HFF-Myc (cell line): ENCODE measurements around the gene DNM2.
"Not testable (repeated sequence)": the region's sequence is repeated elsewhere in the genome, so short reads cannot be mapped to it uniquely, and the experiment has no call there.

Source experiments
- DNase-seq: peaks from one replicate; pipeline ENCODE4 v3.0.0-alpha.2; 2011; ENCODE audit warnings: low read depth; ENCODE audit errors: extremely low read depth
- H3K4me3 ChIP-seq: replicated peaks from 2 replicates; pipeline ENCODE4 v1.5.1; 2011; ENCODE audit warnings: low read depth, mild to moderate bottlenecking, control low read depth, low read length
- TF ChIP-seq, protein P1 (sequence below): IDR thresholded peaks from 2 replicates; pipeline ENCODE4 v1.5.1; 2012; ENCODE audit warnings: mild to moderate bottlenecking, low read depth, low read length, control low read depth; ENCODE audit errors: missing control alignments

Gene DNM2

DNA sequence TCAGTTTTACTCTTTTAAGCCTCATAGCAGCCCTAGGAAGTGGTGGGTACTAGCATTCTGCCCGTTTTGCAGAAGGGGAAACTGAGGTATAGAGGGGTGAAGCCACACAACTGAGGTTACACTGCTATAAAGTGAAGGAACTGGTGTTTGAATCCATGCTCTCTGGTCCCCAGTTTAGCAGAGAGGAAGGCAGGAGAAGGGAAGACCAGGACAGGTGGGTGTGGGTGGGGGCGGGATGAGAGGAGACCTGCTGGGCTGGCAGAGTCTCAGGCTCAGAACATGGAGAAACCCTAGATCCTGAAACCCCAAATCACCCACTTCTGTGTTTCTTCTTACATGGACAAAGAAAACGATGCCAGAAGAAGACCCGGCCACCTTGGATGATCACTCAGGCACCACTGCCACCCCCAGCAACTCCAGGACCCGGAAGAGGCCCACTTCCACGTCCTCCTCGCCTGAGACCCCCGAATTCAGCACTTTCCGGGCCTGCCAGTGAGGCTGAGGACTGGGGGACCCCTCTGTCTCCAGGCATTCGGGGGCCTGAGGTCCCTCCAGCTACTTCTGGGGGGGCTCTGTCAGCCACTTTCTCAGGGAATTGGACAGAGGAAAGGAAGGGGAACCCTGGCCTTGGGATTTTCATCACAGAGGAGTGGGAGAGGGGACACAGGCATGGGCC is 151.1 kb downstream of the DNM2 start:
- no peak overlapping the region for H3K4me3 ChIP-seq
- TF ChIP-seq, protein P1, sequence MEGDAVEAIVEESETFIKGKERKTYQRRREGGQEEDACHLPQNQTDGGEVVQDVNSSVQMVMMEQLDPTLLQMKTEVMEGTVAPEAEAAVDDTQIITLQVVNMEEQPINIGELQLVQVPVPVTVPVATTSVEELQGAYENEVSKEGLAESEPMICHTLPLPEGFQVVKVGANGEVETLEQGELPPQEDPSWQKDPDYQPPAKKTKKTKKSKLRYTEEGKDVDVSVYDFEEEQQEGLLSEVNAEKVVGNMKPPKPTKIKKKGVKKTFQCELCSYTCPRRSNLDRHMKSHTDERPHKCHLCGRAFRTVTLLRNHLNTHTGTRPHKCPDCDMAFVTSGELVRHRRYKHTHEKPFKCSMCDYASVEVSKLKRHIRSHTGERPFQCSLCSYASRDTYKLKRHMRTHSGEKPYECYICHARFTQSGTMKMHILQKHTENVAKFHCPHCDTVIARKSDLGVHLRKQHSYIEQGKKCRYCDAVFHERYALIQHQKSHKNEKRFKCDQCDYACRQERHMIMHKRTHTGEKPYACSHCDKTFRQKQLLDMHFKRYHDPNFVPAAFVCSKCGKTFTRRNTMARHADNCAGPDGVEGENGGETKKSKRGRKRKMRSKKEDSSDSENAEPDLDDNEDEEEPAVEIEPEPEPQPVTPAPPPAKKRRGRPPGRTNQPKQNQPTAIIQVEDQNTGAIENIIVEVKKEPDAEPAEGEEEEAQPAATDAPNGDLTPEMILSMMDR: no peak
- DNase-seq: no peak

DNA sequence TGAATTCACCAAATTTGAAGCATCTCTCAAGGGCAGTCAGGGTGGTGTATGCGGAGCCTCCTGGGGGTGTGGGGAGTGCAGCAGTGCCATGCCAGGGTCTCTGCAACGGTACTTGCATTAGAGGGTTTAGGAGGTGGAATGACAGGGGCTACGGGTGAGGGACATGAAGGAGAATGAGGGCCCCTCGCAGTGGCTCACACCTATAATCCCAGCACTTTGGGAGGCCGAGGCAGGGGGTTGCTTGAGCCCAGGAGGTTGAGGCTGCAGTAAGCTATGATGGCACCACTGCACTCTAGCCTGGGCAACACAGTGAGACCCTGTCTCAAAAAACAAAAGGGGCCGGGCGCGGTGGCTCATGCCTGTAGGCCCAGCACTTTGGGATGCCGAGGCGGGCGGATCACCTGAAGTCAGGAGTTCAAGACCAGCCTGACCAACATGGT is 152.0 kb downstream of the DNM2 start:
- not testable (repeated sequence) for DNase-seq, H3K4me3 ChIP-seq

DNA sequence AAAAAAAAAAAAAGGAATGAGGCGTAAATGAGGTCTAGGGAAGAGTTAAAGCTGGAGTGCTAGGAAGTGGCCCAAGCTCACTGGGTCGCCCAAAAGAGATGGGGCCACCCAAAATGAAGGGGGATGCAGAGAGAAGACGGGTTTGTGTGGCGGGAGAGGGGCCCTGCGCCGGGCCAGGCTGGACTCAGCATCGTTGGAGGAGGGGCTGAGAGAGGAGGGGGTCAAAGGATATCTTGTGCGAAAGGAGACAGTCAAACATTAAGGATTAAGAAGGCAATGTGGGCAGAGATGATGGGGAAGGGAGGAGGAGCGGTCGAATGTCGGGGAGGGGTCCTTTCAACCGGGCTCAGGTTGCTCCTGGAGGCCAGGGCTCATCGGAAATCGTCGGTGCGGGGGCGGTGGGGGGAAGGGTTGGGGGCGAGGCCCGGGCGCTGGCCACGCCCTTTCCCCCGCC is 152.6 kb downstream of the DNM2 start:
- TF ChIP-seq, protein P1: no peak
- no peak for DNase-seq
- H3K4me3 ChIP-seq: peak overlapping the region; percentile 34

DNA sequence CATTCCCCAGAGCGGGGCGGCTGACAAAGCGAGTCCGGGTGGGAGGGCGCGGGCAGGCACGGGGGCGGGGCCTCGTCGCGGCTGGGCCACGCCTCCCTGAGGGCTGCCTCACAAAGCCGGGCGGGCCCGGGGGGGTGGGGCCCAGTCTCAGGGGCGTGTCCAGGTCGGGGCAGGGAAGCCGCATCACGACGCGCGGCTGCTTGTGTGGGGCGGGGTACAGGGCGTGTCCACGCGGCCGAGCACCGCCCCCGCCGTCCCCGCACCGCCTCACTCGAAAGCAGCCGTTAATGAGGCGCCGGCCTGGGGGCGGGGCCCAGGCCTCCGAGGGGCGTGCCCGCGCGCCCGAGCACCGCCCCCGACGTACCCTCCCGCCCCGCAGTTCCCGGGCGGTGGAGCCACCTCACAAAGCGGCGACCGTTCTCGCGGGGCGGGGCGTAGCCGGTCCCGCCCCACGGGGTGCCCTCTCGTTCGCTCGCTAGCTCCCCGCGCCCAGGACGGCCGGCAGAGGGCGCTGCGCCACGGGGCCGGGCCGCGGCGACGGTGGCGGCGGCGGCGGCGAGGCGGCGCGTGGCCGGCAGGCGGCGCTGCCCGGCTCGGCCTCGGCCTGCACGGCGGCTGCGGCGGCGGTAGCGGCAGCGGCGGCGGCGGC is 153.2 kb downstream of the DNM2 start, which contains the start of gene CARM1:
CARM1 (plus strand) TSS at position 599 of the 649 bp plus-strand sequence. CDS start 150 bp downstream, outside the sequence.
- peak within 1 kb of the TSS; percentile 71 for H3K4me3 ChIP-seq
- TF ChIP-seq, protein P1: peak; percentile 40
- peak; percentile 81 for DNase-seq

DNA sequence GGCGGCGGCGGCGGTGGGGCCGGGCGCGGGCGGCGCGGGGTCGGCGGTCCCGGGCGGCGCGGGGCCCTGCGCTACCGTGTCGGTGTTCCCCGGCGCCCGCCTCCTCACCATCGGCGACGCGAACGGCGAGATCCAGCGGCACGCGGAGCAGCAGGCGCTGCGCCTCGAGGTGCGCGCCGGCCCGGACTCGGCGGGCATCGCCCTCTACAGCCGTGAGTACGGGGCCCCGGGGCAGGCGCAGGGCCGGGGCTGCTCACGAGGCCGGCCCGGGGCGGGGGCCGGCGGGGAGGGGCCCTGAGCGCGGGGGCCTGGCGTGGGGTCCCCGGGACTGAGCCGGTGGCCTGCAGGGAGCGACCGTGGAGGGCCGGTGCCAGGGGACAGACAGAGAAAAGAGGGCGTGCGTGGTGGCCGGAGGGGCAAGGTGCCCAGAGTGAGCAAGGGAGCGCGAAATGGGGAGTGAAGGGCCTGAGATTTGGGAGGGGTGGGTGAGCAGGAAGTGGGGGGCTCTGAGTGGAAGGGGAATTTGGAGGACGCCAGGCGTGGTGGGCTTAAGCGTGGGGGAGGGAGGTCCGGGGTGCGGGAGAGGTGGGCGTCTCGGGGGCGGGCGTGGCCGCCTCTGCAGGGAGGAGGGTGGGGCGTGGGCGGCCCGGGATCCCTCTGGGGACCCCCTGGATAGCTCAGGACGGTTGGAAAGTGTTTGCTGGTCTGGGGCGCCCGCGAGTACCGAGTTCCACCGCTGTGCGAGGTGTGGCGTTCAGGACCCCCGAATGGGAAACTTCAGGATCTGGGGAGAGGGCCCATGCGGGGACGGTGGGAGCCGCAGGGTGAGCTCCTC is 154.0 kb downstream of the DNM2 start:
- TF ChIP-seq, protein P1: no peak

DNA sequence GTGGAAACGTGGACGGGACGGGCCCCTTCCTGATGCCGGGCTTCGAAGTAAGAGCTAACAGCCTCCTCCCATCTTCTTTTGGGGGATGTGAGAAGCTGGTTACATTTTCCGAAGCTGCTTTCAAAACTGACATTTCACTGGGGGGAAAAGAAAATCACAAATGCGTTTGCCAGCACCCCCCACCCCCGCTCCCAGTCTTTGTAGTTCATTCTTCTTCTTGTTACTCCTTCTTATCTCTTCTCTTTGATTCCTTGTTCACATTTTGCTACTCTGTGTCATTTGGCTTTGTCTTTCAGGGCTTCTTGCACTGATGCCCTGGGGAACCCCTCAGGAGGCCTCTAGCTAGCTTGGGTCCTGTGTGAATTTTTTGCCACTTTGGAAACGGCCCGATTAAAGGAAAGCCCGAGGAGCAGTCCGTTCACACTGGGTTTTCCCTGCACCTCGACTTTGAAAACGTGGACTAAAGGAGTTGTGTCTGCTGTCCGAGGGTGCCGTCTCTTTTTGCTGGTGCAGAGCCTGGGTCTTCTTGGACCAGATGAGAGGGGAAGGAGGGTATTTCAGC is 154.7 kb downstream of the DNM2 start:
- no peak for DNase-seq
- H3K4me3 ChIP-seq: peak overlapping the region; percentile 71
- TF ChIP-seq, protein P1: no peak

More for the DNA sequence above, 154.0 kb downstream of the DNM2 start:
- peak overlapping the region; percentile 71 for H3K4me3 ChIP-seq
- DNase-seq: no peak
